Loucy (cell line): ENCODE measurements around the gene ARMC6.

ENCODE experiments used
- H2AFZ ChIP-seq: fragments of 200-600 bp; sonication (generic); 2 replicates; pipeline ENCODE4 v1.6.0; 2016; ENCODE audit warnings: antibody characterized with exemption, mild to moderate bottlenecking, low read length, moderate library complexity
- H3F3A ChIP-seq: fragments of 200-600 bp; 2 replicates; pipeline ENCODE4 v1.6.0; 2016; ENCODE audit warnings: antibody characterized with exemption, low read depth, mild to moderate bottlenecking
- H3K27me3 ChIP-seq: fragments of 200-600 bp; sonication (generic); 2 replicates; pipeline ENCODE4 v1.6.1; 2014; ENCODE audit warnings: low read length, mild to moderate bottlenecking; ENCODE audit not compliant: insufficient read depth, poor library complexity, severe bottlenecking
- H3K36me3 ChIP-seq: fragments of 200-600 bp; sonication (generic); 2 replicates; pipeline ENCODE4 v1.6.1; 2016; ENCODE audit warnings: low read length; ENCODE audit not compliant: insufficient read depth
- H3K4me1 ChIP-seq: fragments of 200-600 bp; sonication (generic); 2 replicates; pipeline ENCODE4 v1.5.1; 2014; ENCODE audit warnings: low read length, mild to moderate bottlenecking; ENCODE audit not compliant: insufficient read depth, poor library complexity, severe bottlenecking
- H3K4me2 ChIP-seq: fragments of 200-600 bp; sonication (generic); 2 replicates; pipeline ENCODE4 v1.6.0; 2014; ENCODE audit warnings: antibody characterized with exemption, low read length, low read depth, mild to moderate bottlenecking; ENCODE audit not compliant: poor library complexity, severe bottlenecking
- H3K4me3 ChIP-seq: fragments of 200-600 bp; sonication (generic); 2 replicates; pipeline ENCODE4 v1.5.1; 2014; ENCODE audit warnings: low read length, mild to moderate bottlenecking, mixed read lengths; ENCODE audit not compliant: poor library complexity, severe bottlenecking
- H3K79me2 ChIP-seq: fragments of 200-600 bp; sonication (generic); 2 replicates; pipeline ENCODE4 v1.6.1; 2014; ENCODE audit warnings: low read length; ENCODE audit not compliant: insufficient read depth
- H3K9ac ChIP-seq: fragments of 200-600 bp; sonication (generic); 2 replicates; pipeline ENCODE4 v1.6.0; 2014; ENCODE audit warnings: mild to moderate bottlenecking, low read depth, low read length, moderate library complexity; ENCODE audit not compliant: poor library complexity, severe bottlenecking
- H3K9me2 ChIP-seq: fragments of 200-600 bp; sonication (generic); replicated peaks from 2 replicates; pipeline ENCODE4 v1.6.1; 2016; ENCODE audit warnings: low read depth, low read length, mixed read lengths
- H3K9me3 ChIP-seq: fragments of 200-600 bp; sonication (generic); 2 replicates; pipeline ENCODE4 v1.6.1; 2014; ENCODE audit warnings: mild to moderate bottlenecking, antibody characterized with exemption, low read length, low read depth; ENCODE audit not compliant: insufficient read depth
- H4K20me1 ChIP-seq: fragments of 200-600 bp; sonication (generic); 2 replicates; pipeline ENCODE4 v1.6.0; 2014; ENCODE audit warnings: antibody characterized with exemption, low read length, mild to moderate bottlenecking; ENCODE audit not compliant: insufficient read depth, poor library complexity, severe bottlenecking
- CTCF ChIP-seq: fragments of 200-600 bp; sonication (generic); conservative IDR thresholded peaks from 2 replicates; pipeline ENCODE4 v1.5.1; 2014; ENCODE audit warnings: mild to moderate bottlenecking, antibody characterized with exemption, low read length
- EZH2phosphoT487 ChIP-seq: fragments of 200-600 bp; IDR thresholded peaks from 2 replicates; pipeline ENCODE4 v1.6.1; 2018; ENCODE audit warnings: antibody characterized with exemption, mild to moderate bottlenecking, moderate library complexity, borderline replicate concordance

ARMC6 gene

GRCh38 chr19:18998276-18998675, 35.1 kb upstream of the ARMC6 start:
- Histone ChIP-seq H3K36me3 (peaks cover 81% of the 10 kb centered on the region; the same call in 1 of the 2 replicates), H3K4me3 (no peak overlapping the region), H3F3A (no peaks in the 10 kb centered on the region), H3K9ac (no peak overlapping the region), H3K27me3 (no peaks in the 10 kb centered on the region), H2AFZ (no peak overlapping the region), H3K9me2 (no peaks in the 10 kb centered on the region), H4K20me1 (peaks cover 11% of the 10 kb centered on the region), H3K79me2 (no peaks in the 10 kb centered on the region), H3K4me1 (peaks cover 11% of the 10 kb centered on the region), H3K9me3 (no peaks in the 10 kb centered on the region), H3K4me2 (no peak overlapping the region)
- TF ChIP-seq CTCF (no peak), EZH2phosphoT487 (no peak)

- H2AFZ ChIP-seq: no peak overlapping the region
- no peaks in the 10 kb centered on the region for H3K79me2 ChIP-seq
- TF ChIP-seq CTCF (no peak), EZH2phosphoT487 (no peak)
- no peak overlapping the region for H3K9ac ChIP-seq
- H3K9me3 ChIP-seq: no peaks in the 10 kb centered on the region
- H3K27me3 ChIP-seq: no peaks in the 10 kb centered on the region
- H3K36me3 ChIP-seq: peaks cover 81% of the 10 kb centered on the region; the same call in 1 of the 2 replicates
- H3K4me2 ChIP-seq: no peak overlapping the region
- peaks cover 16% of the 10 kb centered on the region for H4K20me1 ChIP-seq
- H3F3A ChIP-seq: no peaks in the 10 kb centered on the region
- H3K4me3 ChIP-seq: no peak overlapping the region
- H3K4me1 ChIP-seq: peaks cover 11% of the 10 kb centered on the region
- H3K9me2 ChIP-seq: no peaks in the 10 kb centered on the region
Measured at GRCh38 chr19:18999016-18999758, 34.2 kb upstream of the ARMC6 start.

GRCh38 chr19:18999896-19000620, 33.3 kb upstream of the ARMC6 start:
- H3K9me2 ChIP-seq: no peaks in the 10 kb centered on the region
- H3K9ac ChIP-seq: no peak overlapping the region
- H3K79me2 ChIP-seq: no peaks in the 10 kb centered on the region
- peaks cover 81% of the 10 kb centered on the region; the same call in 1 of the 2 replicates for H3K36me3 ChIP-seq
- no peak overlapping the region for H3K4me2 ChIP-seq
- H3K9me3 ChIP-seq: no peaks in the 10 kb centered on the region
- no peaks in the 10 kb centered on the region for H3F3A ChIP-seq
- H3K4me3 ChIP-seq: no peak overlapping the region
- no peaks in the 10 kb centered on the region for H3K27me3 ChIP-seq
- no peak overlapping the region for H2AFZ ChIP-seq
- peaks cover 11% of the 10 kb centered on the region for H3K4me1 ChIP-seq
- H4K20me1 ChIP-seq: peaks cover 16% of the 10 kb centered on the region
- TF ChIP-seq EZH2phosphoT487: no peak
- TF ChIP-seq CTCF: peak; percentile 45
